Measurements from ENCODE around the gene DAZ1.
"Not testable (repeated sequence)": the region's sequence is repeated elsewhere in the genome, so short reads cannot be mapped to it uniquely, and the experiment has no call there.

DAZ1 gene

GRCh38 chrY:23198908-23199307, at the start of gene DAZ1:
Gene DAZ1 (minus strand): TSS chrY:23199008. CDS start chrY:23198800, 208 bp downstream.
- DNase-seq (ENCODE audit: low read depth, low spot score) = not testable (repeated sequence)

GRCh38 chrY:23219233-23219632, 20.4 kb upstream of the DAZ1 start, which contains the start of gene DAZ2:
Gene DAZ2 (plus strand): TSS chrY:23219533. CDS start chrY:23219741, 208 bp downstream.
- DNase-seq (ENCODE audit: low read depth, low spot score) = not testable (repeated sequence)

GRCh38 chrY:23210681-23211080, 11.9 kb upstream of the DAZ1 start:
- DNase-seq (ENCODE audit: low read depth, low spot score) = not testable (repeated sequence)

GRCh38 chrY:23209802-23210495, 11.1 kb upstream of the DAZ1 start:
- not testable (repeated sequence) for DNase-seq (ENCODE audit: low read depth, low spot score)

- DNase-seq (ENCODE audit: low read depth, low spot score) = not testable (repeated sequence)
Measured at GRCh38 chrY:23207455-23207854, 8.6 kb upstream of the DAZ1 start.
